Neuronal stem cell (in vitro differentiated cells): ENCODE results near the gene CDK2AP2.

Experiments used
- DNase-seq: peaks from one replicate; pipeline ENCODE4 v3.0.0-alpha.2; 2013; ENCODE audit warnings: low spot score
- H2AFZ ChIP-seq: one replicate; pipeline ENCODE4 v1.6.1; 2013; ENCODE audit warnings: mild to moderate bottlenecking, low read length, inconsistent platforms
- H2AK5ac ChIP-seq: 2 replicates; pipeline ENCODE4 v1.6.1; 2013; ENCODE audit warnings: low read depth, mild to moderate bottlenecking, inconsistent platforms, low read length, moderate library complexity, mixed read lengths
- H2BK120ac ChIP-seq: 2 replicates; pipeline ENCODE4 v1.6.1; 2013; ENCODE audit warnings: low read depth, mild to moderate bottlenecking, inconsistent platforms, low read length, moderate library complexity, mixed read lengths
- H2BK12ac ChIP-seq: one replicate; pipeline ENCODE4 v1.6.1; 2013; ENCODE audit warnings: low read length, inconsistent platforms
- H2BK15ac ChIP-seq: 2 replicates; pipeline ENCODE4 v1.6.1; 2013; ENCODE audit warnings: mild to moderate bottlenecking, low read length, inconsistent platforms, mixed read lengths
- H2BK5ac ChIP-seq: one replicate; pipeline ENCODE4 v1.6.1; 2013; ENCODE audit warnings: inconsistent platforms, mild to moderate bottlenecking, low read length, moderate library complexity
- H3K14ac ChIP-seq: one replicate; pipeline ENCODE4 v1.6.1; 2013; ENCODE audit warnings: low read length, inconsistent platforms
- H3K18ac ChIP-seq: 2 replicates; pipeline ENCODE4 v1.6.1; 2013; ENCODE audit warnings: low read length, inconsistent platforms
- H3K23ac ChIP-seq: 2 replicates; pipeline ENCODE4 v1.6.1; 2013; ENCODE audit warnings: low read depth, mild to moderate bottlenecking, mixed read lengths, low read length, inconsistent platforms; ENCODE audit not compliant: poor library complexity
- H3K27ac ChIP-seq: replicated peaks from 3 replicates; pipeline ENCODE4 v1.5.1; 2013; ENCODE audit warnings: low read length, inconsistent platforms
- H3K27me3 ChIP-seq, 3 experiments: 2 replicates each; pipeline ENCODE4 v1.6.1; 2013; ENCODE audit warnings: low read length in 3 of 3, mild to moderate bottlenecking in 2 of 3, inconsistent platforms in 1 of 3, low read depth in 1 of 3, mixed read lengths in 1 of 3, moderate library complexity in 1 of 3; ENCODE audit not compliant: control insufficient read depth in 3 of 3, insufficient read depth in 3 of 3
- H3K36me3 ChIP-seq, 2 donors: replicated peaks in 1 of 2; 2 replicates each; pipeline ENCODE4 v1.6.1; 2013; ENCODE audit warnings: low read length in 2 of 2; ENCODE audit not compliant: control insufficient read depth in 2 of 2, insufficient read depth in 2 of 2
- H3K4ac ChIP-seq: 2 replicates; pipeline ENCODE4 v1.6.1; 2013; ENCODE audit warnings: inconsistent platforms, mild to moderate bottlenecking, low read length, moderate library complexity
- H3K4me1 ChIP-seq, 2 donors: 1 replicate in 1 of 2; 2 replicates in 1 of 2; pipeline ENCODE4 v1.6.1; 2013; ENCODE audit warnings: low read length in 2 of 2, low read depth in 1 of 2; ENCODE audit not compliant: control insufficient read depth in 2 of 2, insufficient read depth in 1 of 2
- H3K4me2 ChIP-seq: one replicate; pipeline ENCODE4 v1.6.1; 2013; ENCODE audit warnings: mild to moderate bottlenecking, low read length, inconsistent platforms; ENCODE audit not compliant: insufficient read depth, poor library complexity, severe bottlenecking
- H3K4me3 ChIP-seq, 2 donors: 2 replicates each; pipeline ENCODE4 v1.5.1; 2013; ENCODE audit warnings: low read length in 2 of 2, mild to moderate bottlenecking in 2 of 2, inconsistent platforms in 1 of 2, moderate library complexity in 1 of 2
- H3K79me1 ChIP-seq: one replicate; pipeline ENCODE4 v1.6.1; 2013; ENCODE audit warnings: low read depth, mild to moderate bottlenecking, inconsistent platforms, low read length, moderate library complexity
- H3K9ac ChIP-seq: one replicate; pipeline ENCODE4 v1.6.1; 2013; ENCODE audit warnings: mild to moderate bottlenecking, low read depth, low read length, inconsistent platforms; ENCODE audit not compliant: poor library complexity
- H3K9me3 ChIP-seq, 2 donors: replicated peaks in 1 of 2; 2 replicates each; pipeline versions ENCODE3 to v1.6.1; 2013; ENCODE audit warnings: low read length in 2 of 2, mild to moderate bottlenecking in 2 of 2, inconsistent platforms in 1 of 2, low read depth in 1 of 2, mixed read lengths in 1 of 2, moderate library complexity in 1 of 2; ENCODE audit not compliant: control insufficient read depth in 2 of 2, insufficient read depth in 1 of 2
- H4K8ac ChIP-seq: one replicate; pipeline ENCODE4 v1.6.1; 2013; ENCODE audit warnings: low read depth, mild to moderate bottlenecking, inconsistent platforms, low read length, moderate library complexity
- H4K91ac ChIP-seq: one replicate; pipeline ENCODE4 v1.6.1; 2013; ENCODE audit warnings: low read length, low read depth, mild to moderate bottlenecking, inconsistent platforms; ENCODE audit not compliant: poor library complexity
- WGBS, 2 donors: extraction: QIAGEN DNeasy Blood & Tissue Kit; methylation state at CpG; one replicate each; pipeline ENCODE4 v1.1.7; 2013; ENCODE audit warnings: missing lambda C conversion rate in 2 of 2, mixed read lengths in 1 of 2; ENCODE audit not compliant: insufficient read length in 2 of 2, insufficient replicate concordance in 1 of 2; ENCODE audit errors: extremely low coverage in 2 of 2; 5-methylcytosine and 5-hydroxymethylcytosine counted together

CDK2AP2 gene

GRCh38 chr11:67539550-67539949 lies 31.6 kb upstream of the CDK2AP2 start:
- Histone ChIP-seq H3K4me1 (peaks cover 0 to 3% of the 10 kb centered on the region in 2 donors), H3K9ac (no peak overlapping the region), H2BK15ac (no peak overlapping the region), H4K8ac (no peak overlapping the region), H3K27me3 (no peaks in the 10 kb centered on the region), H3K79me1 (no peaks in the 10 kb centered on the region), H2AFZ (no peak overlapping the region), H3K18ac (no peak overlapping the region), H3K14ac (no peak overlapping the region), H3K27ac (no peak overlapping the region), H3K23ac (no peak overlapping the region), H3K36me3 (no peaks in the 10 kb centered on the region), H2AK5ac (no peak overlapping the region), H3K4me2 (no peak overlapping the region), H2BK5ac (no peak overlapping the region), H3K4ac (no peak overlapping the region), H3K9me3 (peaks cover under 1 to 7% of the 10 kb centered on the region in 2 donors), H2BK120ac (no peak overlapping the region), H2BK12ac (no peak overlapping the region), H3K4me3 (no peak overlapping the region), H4K91ac (no peak overlapping the region)
- no peak for DNase-seq
- no CpG with 5 or more reads among the region's 4 CpGs for WGBS, 2 donors

GRCh38 chr11:67538823-67539505 lies 31.0 kb upstream of the CDK2AP2 start:
- Histone ChIP-seq H2BK12ac (no peak overlapping the region), H3K9ac (no peak overlapping the region), H3K23ac (no peak overlapping the region), H2BK120ac (no peak overlapping the region), H3K18ac (no peak overlapping the region), H3K36me3 (no peaks in the 10 kb centered on the region), H2AK5ac (no peak overlapping the region), H3K4me2 (no peak overlapping the region), H3K27ac (no peak overlapping the region), H3K79me1 (no peaks in the 10 kb centered on the region), H4K91ac (no peak overlapping the region), H3K4me3 (no peak overlapping the region), H2BK5ac (no peak overlapping the region), H2BK15ac (no peak overlapping the region), H3K27me3 (no peaks in the 10 kb centered on the region), H3K4ac (no peak overlapping the region), H4K8ac (no peak overlapping the region), H3K4me1 (peaks cover 0 to 3% of the 10 kb centered on the region in 2 donors), H3K9me3 (peaks cover 2 to 13% of the 10 kb centered on the region in 2 donors), H3K14ac (no peak overlapping the region), H2AFZ (no peak overlapping the region)
- DNase-seq, result no peak
- WGBS, 2 donors, result no CpG with 5 or more reads among the region's 10 CpGs

GRCh38 chr11:67538306-67538705 lies 30.3 kb upstream of the CDK2AP2 start:
- H3K36me3 ChIP-seq, result no peaks in the 10 kb centered on the region
- no CpG with 5 or more reads among the region's 6 CpGs for WGBS, 2 donors
- H2BK120ac ChIP-seq, result no peak overlapping the region

GRCh38 chr11:67535561-67535960 lies 27.6 kb upstream of the CDK2AP2 start:
- Histone ChIP-seq H3K4me3 (no peak overlapping the region), H3K27ac (no peak overlapping the region), H2AFZ (no peak overlapping the region), H3K36me3 (no peaks in the 10 kb centered on the region), H3K4me1 (no peaks in the 10 kb centered on the region), H3K9me3 (peaks cover 13 to 19% of the 10 kb centered on the region in 2 donors), H3K27me3 (no peaks in the 10 kb centered on the region), H3K14ac (no peak overlapping the region), H2BK5ac (no peak overlapping the region), H2BK15ac (no peak overlapping the region), H2BK12ac (no peak overlapping the region), H3K4me2 (no peak overlapping the region), H4K91ac (no peak overlapping the region), H3K18ac (no peak overlapping the region), H3K4ac (no peak overlapping the region), H2BK120ac (no peak overlapping the region), H2AK5ac (no peak overlapping the region), H3K79me1 (no peaks in the 10 kb centered on the region), H3K23ac (no peak overlapping the region), H4K8ac (no peak overlapping the region), H3K9ac (no peak overlapping the region)
- no CpG with 5 or more reads among the region's 1 CpG for WGBS, 2 donors
- no peak for DNase-seq

More at GRCh38 chr11:67538306-67538705, 30.3 kb upstream of the CDK2AP2 start:
- no peak overlapping the region for H2BK12ac ChIP-seq
- H4K91ac ChIP-seq, result no peak overlapping the region
- no peak for DNase-seq
- H4K8ac ChIP-seq, result no peak overlapping the region
- H3K27me3 ChIP-seq, result no peaks in the 10 kb centered on the region
- no peak overlapping the region for H2BK15ac ChIP-seq
- H3K18ac ChIP-seq, result no peak overlapping the region
- H3K14ac ChIP-seq, result no peak overlapping the region
- no peak overlapping the region for H3K27ac ChIP-seq
- H3K4me2 ChIP-seq, result no peak overlapping the region
- no peaks in the 10 kb centered on the region for H3K79me1 ChIP-seq
- no peak overlapping the region for H2BK5ac ChIP-seq
- H3K4ac ChIP-seq, result no peak overlapping the region
- no peak overlapping the region for H3K23ac ChIP-seq
- H3K9me3 ChIP-seq, result peaks cover 6 to 19% of the 10 kb centered on the region in 2 donors
- H3K9ac ChIP-seq, result no peak overlapping the region
- H3K4me3 ChIP-seq, result no peak overlapping the region
- no peak overlapping the region for H2AFZ ChIP-seq
- H3K4me1 ChIP-seq, result peaks cover 0 to 3% of the 10 kb centered on the region in 2 donors
- no peak overlapping the region for H2AK5ac ChIP-seq
